ENCODE results near the gene SLC25A43.

Gene SLC25A43

GRCh38 chrX:119402588-119402987, 3.5 kb downstream of the SLC25A43 start:
- Histone ChIP-seq H3K4me3 (replicated peaks; ENCODE audit: insufficient read depth, low read length) (no peak overlapping the region), H3K27me3 (ENCODE audit: insufficient read depth, poor library complexity, severe bottlenecking) (no peaks in the 10 kb centered on the region), H3K27ac (replicated peaks) (peak overlapping the region; percentile 23; the same call in 1 of the 2 replicates)
- TF ChIP-seq SPI1 (IDR thresholded peaks at IDR 0.05; ENCODE audit: borderline replicate concordance, low read depth), result no peak
- TF ChIP-seq REST (IDR thresholded peaks at IDR 0.05; ENCODE audit: insufficient replicate concordance, low read depth), result no peak
- no peak for TF ChIP-seq POLR2AphosphoS5 (IDR thresholded peaks at IDR 0.05; ENCODE audit: low read depth)
- TF ChIP-seq GABPA (IDR thresholded peaks at IDR 0.05; ENCODE audit: low read depth), result no peak
- TF ChIP-seq CTCF (IDR thresholded peaks at IDR 0.05; ENCODE audit: insufficient read depth, low read length), result no peak
- peak; percentile 27 to 63 for DNase-seq (ENCODE audit: low read depth in 1 of 2, low spot score in 1 of 2)

- Histone ChIP-seq H3K27me3 (ENCODE audit: insufficient read depth, poor library complexity, severe bottlenecking) (no peaks in the 10 kb centered on the region), H3K27ac (replicated peaks) (no peak overlapping the region), H3K4me3 (replicated peaks; ENCODE audit: insufficient read depth, low read length) (no peak overlapping the region)
- DNase-seq (ENCODE audit: low read depth in 1 of 2, low spot score in 1 of 2), result no peak
- no peak for TF ChIP-seq CTCF (IDR thresholded peaks at IDR 0.05; ENCODE audit: insufficient read depth, low read length)
- no peak for TF ChIP-seq SPI1 (IDR thresholded peaks at IDR 0.05; ENCODE audit: borderline replicate concordance, low read depth)
- no peak for TF ChIP-seq REST (IDR thresholded peaks at IDR 0.05; ENCODE audit: insufficient replicate concordance, low read depth)
- no peak for TF ChIP-seq GABPA (IDR thresholded peaks at IDR 0.05; ENCODE audit: low read depth)
- no peak for TF ChIP-seq POLR2AphosphoS5 (IDR thresholded peaks at IDR 0.05; ENCODE audit: low read depth)
Measured at GRCh38 chrX:119406776-119407175, 7.6 kb downstream of the SLC25A43 start.

GRCh38 chrX:119407681-119408080, 8.5 kb downstream of the SLC25A43 start:
- H3K27me3 ChIP-seq (ENCODE audit: insufficient read depth, poor library complexity, severe bottlenecking), result no peaks in the 10 kb centered on the region
- no peak for DNase-seq (ENCODE audit: low read depth in 1 of 2, low spot score in 1 of 2)
- TF ChIP-seq CTCF (IDR thresholded peaks at IDR 0.05; ENCODE audit: insufficient read depth, low read length) (no peak), SPI1 (IDR thresholded peaks at IDR 0.05; ENCODE audit: borderline replicate concordance, low read depth) (no peak), REST (IDR thresholded peaks at IDR 0.05; ENCODE audit: insufficient replicate concordance, low read depth) (no peak), POLR2AphosphoS5 (IDR thresholded peaks at IDR 0.05; ENCODE audit: low read depth) (no peak), GABPA (IDR thresholded peaks at IDR 0.05; ENCODE audit: low read depth) (no peak)
- H3K4me3 ChIP-seq (replicated peaks; ENCODE audit: insufficient read depth, low read length), result no peak overlapping the region
- H3K27ac ChIP-seq (replicated peaks), result no peak overlapping the region
